Stimulated activated naive CD4-positive, alpha-beta T cell (primary cell): ENCODE results near the gene AMH.
A peak's percentile ranks its signal among the peaks of the same experiment; 100 is the strongest.

Experiments
- DNase-seq, 6 experiments: peaks; one replicate each; lab custom pipeline; 2025; lab: John Stamatoyannopoulos, UW

AMH gene

DNA sequence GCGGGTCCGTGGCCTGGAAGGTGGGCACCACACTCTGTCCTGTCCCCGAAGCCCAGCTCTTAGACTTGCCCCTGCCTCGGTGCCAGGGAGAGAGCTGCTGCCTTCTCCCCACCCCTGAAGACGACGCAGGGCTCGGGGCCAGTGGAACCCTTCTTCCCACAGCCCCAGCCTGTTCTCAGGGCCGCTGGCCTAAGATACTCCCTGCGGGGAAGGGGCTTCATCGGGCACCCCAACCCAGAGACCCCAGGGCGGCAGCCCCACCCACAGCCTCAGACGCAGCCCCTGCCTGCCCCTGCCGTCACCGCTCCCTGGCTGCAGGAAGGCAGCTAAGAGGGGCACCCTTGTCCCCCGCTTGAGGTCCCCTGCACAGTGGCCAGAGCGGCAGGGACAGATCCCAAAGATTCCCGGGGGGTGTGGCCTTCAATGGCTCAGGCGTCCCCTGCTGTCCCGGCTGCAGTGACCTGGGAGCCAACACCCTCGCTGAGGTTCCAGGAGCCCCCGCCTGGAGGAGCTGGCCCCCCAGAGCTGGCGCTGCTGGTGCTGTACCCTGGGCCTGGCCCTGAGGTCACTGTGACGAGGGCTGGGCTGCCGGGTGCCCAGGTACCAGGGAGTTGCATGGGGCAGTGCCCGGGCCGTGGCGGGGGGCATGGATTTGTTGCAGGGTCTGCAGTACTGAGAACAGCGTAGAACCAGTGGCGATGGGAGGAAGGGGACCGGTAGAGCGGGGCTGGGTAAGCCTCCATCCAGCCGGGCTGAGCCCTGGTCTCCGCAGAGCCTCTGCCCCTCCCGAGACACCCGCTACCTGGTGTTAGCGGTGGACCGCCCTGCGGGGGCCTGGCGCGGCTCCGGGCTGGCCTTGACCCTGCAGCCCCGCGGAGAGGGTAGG, 1.0 kb downstream of the AMH start:
- DNase-seq, result no peak

DNA sequence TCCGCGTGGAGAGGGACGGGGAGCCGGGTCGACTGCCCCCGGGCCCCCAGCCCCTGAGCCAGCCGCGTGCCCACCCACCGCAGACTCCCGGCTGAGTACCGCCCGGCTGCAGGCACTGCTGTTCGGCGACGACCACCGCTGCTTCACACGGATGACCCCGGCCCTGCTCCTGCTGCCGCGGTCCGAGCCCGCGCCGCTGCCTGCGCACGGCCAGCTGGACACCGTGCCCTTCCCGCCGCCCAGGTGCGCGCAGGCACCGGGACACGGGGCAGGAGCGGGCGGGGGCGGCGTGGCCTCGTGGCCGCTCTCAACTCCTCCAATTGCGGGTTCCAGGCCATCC, 1.6 kb downstream of the AMH start:
- DNase-seq, result no peak

DNA sequence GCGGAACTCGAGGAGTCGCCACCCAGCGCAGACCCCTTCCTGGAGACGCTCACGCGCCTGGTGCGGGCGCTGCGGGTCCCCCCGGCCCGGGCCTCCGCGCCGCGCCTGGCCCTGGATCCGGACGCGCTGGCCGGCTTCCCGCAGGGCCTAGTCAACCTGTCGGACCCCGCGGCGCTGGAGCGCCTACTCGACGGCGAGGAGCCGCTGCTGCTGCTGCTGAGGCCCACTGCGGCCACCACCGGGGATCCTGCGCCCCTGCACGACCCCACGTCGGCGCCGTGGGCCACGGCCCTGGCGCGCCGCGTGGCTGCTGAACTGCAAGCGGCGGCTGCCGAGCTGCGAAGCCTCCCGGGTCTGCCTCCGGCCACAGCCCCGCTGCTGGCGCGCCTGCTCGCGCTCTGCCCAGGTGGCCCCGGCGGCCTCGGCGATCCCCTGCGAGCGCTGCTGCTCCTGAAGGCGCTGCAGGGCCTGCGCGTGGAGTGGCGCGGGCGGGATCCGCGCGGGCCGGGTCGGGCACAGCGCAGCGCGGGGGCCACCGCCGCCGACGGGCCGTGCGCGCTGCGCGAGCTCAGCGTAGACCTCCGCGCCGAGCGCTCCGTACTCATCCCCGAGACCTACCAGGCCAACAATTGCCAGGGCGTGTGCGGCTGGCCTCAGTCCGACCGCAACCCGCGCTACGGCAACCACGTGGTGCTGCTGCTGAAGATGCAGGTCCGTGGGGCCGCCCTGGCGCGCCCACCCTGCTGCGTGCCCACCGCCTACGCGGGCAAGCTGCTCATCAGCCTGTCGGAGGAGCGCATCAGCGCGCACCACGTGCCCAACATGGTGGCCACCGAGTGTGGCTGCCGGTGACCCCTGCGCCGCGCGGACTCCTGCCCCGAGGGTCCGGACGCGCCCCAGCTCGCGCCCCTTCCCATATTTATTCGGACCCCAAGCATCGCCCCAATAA, 2.3 kb downstream of the AMH start:
- peak in 2 of 6 experiments; percentile 17 to 34 for DNase-seq

DNA sequence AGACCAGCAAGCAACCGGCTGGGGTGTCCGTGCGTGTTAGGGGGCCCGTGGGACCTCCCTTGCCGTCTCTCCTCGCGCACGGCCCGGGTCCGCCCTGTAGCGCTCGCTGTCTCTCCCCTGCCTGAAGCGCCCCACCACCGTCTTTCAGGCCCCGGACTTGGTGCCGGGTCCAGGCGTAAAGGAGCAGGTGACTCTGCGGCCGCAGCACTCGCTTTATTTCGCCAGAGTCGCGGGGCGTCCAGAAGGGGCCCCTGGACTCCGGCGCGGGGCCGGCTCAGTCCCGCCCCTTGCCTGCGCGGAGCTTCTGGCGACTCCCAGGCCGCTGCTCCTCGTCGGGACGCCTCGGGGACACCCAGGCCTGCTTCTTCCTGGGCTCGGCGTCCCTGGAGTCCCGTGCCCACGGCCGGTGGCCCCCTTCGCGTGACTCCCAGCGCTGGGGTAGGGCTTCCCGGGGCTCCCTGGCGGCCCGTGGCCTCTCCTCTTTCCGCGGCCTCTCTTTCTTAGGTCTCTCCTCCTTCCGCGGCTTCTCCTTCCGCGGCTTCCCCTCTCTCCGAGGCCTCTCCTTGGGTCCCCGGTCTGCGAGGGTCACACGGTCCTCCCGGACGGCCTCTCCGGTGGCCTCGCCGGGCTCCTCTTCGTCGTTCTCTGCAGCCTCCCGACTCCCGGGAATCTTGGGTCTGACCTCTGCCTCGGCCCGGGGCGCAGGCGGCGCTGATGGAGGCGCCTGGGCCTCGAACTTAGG, 3.1 kb downstream of the AMH start:
- peak in 2 of 6 experiments; percentile 35 to 50 for DNase-seq

DNA sequence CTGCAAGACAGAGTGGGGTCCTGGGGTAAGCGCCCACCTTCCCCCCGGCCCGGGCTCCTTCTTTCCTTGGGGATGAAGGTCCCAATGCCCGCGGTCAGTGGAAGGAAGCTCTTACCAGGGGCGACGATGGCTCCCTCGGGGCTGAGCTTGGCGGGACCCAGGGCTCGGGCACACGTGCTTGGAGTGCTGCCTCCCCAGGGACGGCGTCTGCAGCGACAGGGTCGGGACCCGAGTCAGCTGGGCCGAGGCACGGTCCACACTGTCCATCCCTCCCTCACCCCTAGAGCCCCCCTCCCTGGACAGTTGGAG, 3.6 kb downstream of the AMH start:
- DNase-seq, result no peak

DNA sequence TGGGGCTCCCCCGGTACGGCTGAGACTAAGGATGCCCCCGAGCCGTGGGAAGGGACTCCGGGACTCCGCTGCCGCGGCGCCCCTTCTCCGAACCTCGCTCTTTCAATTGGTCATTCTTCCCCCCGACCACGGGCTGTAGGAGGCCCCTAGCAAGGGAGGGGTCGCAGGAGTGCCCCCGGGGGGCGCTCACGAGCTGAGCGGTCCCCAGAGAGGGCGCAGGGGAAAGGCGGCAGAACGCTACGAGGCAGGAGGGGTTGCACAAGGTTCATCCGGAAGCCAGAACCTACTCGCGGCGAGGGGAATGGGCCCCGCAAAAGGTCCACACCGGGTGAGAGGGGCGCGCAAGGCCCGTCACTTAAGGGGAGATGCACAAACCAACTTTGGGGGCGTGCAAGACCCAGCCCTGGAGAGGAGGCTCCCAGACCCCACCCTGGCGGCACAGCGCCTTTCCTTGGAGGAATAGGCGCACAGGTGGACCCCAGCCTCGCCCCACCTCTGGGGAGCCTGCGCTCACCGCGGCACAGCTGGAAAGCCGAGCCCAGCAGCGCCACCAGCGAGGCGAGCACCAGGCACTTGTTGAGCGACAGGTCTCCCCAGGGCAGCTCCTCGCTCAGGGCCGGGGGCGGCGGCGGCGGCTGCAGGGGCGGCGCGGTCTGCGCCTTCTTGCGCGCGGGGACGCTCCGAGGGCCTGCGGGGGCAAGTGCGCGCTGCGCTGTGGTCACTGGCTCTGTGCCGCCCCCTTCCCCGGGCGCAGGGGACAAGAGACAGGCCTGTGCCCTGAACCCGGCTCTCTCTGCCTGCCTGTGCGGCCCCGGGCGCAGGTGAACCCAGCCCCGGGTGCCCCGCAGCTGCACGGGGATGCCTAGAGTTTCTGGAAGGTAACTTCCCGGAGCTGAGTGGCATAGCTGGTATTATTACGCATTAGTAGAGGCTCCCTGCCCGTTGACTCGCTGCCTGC, 4.3 kb downstream of the AMH start:
- DNase-seq, result peak; percentile 13 to 66 (median 41)

DNA sequence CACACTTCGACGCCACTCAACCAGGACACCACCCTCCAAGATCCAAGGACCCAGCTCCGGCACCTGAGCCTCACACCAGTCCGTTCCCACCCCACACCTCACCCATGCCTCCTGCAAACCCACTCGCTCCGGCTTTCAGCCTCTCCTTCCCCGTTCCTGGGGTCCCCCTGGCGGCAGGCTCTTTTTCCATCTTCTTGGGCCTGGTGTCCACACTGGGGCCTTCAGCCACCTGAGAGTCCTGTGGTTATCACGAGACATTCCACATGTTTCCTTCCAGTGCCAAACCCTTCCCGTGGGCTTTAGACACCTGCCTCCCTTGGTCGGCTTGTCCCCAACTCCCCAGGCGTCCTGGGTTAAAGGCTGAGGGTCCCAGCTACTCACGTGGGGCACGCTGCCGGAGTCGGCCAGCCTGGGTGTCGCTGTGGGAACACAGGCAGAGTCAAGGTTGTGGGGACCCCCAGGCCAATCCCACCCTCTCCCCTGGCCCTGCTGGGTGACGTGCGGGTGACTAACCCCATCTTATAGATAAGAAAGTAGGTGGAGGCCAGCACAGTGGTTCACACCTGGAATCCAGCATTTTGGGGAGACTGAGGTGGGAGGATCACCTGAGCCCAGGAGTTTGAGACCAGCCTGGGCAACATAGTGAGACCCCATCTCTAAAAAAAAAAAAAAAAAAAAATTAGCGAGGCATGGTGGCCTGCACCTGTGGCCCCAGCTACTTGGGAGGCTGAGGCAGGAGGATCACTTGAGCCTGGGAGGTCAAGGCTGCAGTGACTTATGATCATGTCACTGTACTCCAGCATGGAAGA, 5.1 kb downstream of the AMH start:
- no peak for DNase-seq

DNA sequence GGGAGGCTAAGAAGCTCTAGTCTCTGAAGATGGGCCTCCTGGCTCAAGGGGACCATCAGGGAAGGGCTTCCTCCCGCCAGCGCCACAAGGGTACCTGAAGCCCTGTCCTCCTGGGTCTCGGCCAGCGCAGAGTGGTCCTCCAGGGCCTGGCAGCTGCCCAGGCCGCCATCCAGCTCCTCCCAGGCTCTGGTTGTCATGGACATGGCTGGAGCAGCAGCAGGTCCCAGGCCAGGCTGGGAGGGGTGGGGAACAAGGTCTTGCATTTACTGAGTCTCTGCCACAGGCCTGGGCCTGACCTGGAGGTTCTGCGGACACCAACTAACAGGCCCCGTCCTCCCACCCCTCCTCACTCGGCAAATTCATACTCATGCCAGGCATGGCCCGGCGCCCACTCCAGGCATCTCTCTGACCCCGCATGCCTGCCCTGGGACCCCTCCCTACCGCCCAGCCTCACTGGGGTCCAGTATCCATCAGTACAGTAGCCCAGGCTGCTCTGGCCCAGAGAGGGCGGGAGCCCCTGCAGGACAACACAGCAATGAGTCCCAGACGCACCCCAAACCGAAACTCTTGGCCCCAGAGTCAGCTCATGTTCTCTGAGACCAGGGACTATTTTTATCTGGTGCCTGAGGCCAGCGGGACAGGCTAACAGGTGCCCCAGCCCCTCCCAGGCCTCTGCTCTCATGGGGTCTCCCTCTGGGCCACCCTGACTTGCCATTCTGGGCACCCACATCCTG, 6.2 kb downstream of the AMH start:
- DNase-seq, result no peak

DNA sequence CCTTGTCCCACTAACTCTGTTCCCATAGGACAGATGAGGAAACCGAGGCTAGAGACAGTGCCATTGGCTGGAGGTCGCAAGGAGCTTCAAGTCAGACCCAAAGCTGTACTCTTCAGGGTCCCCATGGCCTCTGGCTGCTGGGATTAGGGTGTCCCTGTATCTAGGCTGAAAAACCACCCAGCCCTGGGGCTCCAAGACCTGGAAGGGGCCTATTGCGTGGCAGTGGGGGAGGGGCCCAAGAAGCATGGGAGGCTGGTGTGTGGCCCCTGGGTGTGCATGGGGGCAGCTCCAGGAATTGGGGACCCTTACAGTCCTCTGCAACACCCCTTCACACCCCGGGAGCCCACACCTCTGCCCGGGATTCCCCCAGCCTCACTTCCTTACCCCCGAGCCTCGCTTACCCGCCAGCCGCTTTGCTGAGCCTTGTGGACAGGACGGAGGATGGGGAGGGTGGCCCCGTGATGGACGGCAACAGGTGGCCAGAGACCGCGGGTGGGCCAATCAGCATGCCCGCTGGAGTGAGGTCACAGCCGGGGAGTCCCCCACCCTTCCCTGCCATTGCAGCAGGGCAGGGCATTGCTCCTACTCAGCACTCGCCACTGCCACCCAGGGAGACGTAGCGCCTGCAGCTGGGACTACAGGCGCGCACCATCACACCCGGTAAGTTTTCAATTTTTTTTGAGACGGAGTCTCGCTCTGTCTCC, 7.0 kb downstream of the AMH start, which contains the start of gene JSRP1:
Gene JSRP1, minus strand, starts transcription at position 436 of the 704 bp plus-strand sequence. CDS start 1,103 bp downstream, outside the sequence.
- peak in 1 of 6 experiments; percentile 17 for DNase-seq

DNA sequence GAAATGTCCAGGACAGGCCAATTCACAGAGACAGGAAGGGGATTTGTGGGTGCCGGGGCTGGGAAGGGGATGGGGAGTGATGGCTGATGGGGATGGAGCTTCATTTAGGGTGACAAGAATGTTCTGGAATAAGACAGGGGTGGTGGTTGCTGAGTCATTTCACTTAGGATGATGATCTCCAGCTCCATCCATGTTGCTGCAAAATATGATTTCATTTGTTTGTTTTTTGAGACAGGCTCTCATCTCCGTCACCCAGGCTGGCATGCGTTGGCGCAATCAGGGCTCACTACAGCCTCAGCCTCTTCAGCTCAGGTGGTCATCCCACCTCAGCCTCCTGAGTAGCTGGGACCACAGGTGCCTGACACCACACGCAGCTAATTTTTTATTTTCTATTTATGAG, 10.2 kb downstream of the AMH start:
- no peak for DNase-seq

DNA sequence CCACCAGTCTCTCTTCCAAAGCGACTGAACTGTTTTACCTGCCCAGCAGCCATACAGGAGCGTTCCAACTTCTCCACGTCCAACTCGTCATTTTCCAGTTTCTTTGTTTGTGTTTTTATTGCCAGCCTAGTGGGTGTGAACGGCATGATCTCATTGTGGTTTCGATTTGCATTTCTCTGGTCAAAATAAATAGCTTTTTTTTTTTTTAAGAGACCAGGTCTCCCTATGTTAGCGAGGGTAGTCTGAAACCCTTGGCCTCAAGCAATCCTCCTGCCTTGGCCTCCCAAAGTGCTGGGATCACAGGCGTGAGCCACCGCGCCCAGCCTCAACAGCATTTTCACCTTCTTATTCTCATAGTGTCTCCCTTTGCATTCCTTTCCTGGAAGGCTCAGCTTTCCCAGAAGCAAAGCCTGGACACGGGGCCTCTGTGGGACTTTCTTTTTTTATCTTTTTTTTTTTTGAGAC, 11.2 kb downstream of the AMH start:
- DNase-seq, result no peak

DNA sequence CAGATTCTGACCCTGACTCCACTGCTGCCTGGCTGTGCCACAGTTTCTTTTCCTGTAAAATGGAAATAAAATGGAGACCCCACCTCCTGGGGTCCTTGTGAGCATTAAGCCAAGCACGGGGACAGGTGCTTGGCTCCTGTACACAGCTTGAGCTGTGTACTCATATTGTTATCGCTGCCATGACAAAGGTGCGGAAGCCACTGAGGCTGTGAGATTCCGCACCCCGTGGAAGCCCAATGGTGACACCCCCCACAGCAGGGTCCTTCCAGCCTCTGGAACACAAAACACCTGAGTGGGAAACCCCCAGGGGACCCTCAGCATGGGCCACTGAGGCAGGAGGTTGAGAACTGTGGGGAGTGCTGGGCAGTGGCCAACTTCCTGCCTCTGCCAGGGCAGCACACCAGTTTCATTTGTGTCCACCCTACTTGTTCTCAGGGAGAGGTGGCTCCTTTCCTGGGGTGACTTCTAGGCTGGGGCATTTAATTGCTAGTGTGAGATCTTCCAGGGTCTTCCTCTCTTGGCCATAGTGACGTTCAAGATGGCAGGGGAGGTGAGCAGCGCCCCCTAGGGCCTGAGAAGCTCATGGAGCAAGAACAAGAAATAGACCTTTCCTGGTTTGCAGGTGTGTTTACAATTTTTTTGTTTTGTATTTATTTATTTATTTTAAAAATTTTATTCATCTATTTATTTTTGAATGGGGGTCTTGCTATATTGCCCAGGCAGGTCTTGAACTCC, 12.5 kb downstream of the AMH start:
- peak in 4 of 6 experiments; percentile 24 to 39 (median 26) for DNase-seq

DNA sequence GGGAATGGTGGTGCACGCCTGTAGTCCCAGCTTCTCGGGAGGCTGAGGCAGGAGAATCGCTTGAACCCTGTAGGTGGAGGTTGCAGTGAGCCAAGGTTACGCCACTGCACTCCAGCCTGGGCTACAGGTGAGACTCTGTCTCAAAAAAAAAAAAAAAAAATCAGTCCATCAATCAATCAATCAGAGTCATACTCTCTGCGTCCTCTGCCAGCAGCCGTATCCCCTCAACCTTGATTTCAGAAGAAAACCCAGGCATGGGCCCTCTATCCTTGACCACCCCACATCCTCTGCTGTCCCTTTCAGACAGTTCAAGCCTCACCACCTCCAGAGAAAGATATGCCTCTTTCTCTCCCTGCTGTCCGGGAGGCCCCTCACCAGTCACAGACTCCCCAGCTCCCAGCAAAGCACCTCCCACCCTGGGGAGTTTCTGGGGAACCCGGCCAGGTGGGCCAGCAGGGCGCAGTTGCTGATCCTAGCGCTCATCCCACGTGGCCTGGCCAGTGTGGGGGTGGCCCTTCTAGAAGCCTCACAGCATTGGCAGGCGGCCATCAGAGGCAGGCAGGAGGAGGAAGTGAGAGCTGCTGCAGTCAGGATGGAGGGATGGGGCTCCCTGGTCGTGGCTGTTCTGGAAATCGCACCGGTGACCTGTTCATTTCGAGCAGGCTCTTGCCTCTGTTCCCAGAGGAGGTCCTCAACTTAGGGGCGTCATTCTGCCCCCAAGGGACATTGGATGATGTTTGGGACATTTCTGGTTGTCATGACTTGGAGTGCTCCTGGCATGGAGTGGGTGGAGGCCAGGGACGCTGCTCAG, 17.3 kb downstream of the AMH start:
- peak in 3 of 6 experiments; percentile 17 to 43 (median 19) for DNase-seq

DNA sequence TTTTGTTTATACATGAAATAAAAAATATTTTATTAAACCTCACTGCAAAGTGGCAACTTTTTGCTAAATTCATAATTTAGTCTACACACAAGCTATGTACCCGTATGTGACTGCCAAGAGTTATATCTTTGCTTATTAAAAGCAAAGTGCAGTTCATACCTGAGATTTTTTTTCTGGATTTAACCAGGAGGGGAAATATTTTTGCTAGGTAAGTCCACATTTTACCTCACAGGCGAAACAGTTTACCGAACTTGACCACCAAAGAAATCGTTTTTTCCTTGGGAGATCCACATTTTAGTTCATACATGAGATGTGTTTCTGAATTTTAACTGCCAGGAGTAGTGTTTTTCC, 19.3 kb downstream of the AMH start:
- no peak for DNase-seq

DNA sequence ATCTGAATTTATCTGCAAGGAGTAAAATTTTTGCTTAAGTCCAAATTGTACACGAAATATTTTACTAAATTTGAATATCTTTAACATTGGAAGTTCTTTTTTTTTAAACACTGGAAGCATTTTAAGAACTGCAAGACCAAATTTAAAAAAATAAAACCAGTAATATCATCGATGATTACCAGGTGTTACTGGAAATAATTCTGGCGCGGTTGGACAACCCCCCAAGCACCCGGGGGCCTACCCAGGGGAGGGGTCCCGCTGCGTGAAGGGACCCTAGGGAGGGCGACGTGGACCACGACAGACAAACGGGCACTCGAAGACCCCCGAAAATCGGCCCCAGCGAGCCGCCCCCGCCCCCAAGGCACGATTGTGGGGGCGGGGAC, 19.7 kb downstream of the AMH start:
- DNase-seq, result no peak

DNA sequence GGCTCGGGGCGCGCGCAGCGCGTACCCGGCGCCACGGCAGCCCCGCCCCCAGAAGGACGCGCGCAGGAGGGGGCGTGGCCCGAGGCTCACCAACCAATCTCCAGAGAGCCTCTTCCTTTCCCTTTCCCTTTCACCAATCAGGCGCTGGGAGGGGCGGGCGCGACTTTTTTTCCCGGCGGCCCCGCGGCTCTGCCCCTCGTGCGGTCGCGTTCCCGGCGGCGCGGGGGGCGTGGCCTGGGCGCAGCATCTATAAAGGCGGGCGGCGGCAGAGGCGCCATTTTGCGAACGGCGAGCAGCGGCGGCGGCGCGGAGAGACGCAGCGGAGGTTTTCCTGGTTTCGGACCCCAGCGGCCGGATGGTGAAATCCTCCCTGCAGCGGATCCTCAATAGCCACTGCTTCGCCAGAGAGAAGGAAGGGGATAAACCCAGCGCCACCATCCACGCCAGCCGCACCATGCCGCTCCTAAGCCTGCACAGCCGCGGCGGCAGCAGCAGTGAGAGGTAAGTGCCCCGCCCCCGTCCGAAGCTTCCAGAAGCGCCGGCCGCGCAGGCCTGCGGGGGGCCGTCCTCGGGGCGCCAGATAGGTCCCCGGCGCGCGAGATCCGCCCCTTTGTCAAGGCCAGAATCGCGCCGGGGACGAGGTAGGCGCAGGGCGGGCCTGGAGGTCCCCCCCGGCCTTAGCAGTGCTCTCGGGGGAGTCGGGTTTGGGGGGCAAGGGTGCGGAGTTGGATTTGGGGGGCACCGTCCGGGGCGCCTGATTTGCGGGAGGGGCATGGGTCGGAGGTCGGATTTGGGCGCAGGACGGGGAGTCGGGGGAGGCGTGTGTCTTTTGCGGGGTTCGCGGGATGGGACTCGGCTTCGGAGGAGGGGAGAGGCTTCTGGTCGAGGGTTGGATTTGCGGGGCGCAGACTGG, 20.4 kb downstream of the AMH start:
- DNase-seq, result peak; percentile 97 to 99 (median 98)
